ENCODE data around the gene ABI1.

ABI1 gene

GRCh38 chr10:26779176-26779860, 81.4 kb downstream of the ABI1 start:
- CTCF ChIA-PET, result interaction anchor here (1.2 to 1.4 kb wide), 3 partner anchors 8 to 39 kb away, joined by 4 to 7 read pairs (median 5); no protein-coding TSS in a partner anchor
- no peak for DNase-seq (ENCODE audit: extremely low spot score)
- POLR2A ChIA-PET, result no interaction called here
- TF ChIP-seq CTCF (IDR thresholded peaks at IDR 0.05; ENCODE audit: control extremely low read depth, extremely low read depth, low read depth, missing control alignments), result no peak

GRCh38 chr10:26777686-26778085, 83.1 kb downstream of the ABI1 start:
- TF ChIP-seq CTCF (IDR thresholded peaks at IDR 0.05; ENCODE audit: control extremely low read depth, extremely low read depth, low read depth, missing control alignments), result no peak
- CTCF ChIA-PET, result interaction anchor here (0.9 to 1.8 kb wide), 3 partner anchors 15 to 30 kb away, joined by 3 to 7 read pairs (median 4); no protein-coding TSS in a partner anchor
- DNase-seq (ENCODE audit: extremely low spot score), result no peak
- POLR2A ChIA-PET, result no interaction called here

GRCh38 chr10:26776258-26776657, 84.5 kb downstream of the ABI1 start:
- no peak for TF ChIP-seq CTCF (IDR thresholded peaks at IDR 0.05; ENCODE audit: control extremely low read depth, extremely low read depth, low read depth, missing control alignments)
- no peak for DNase-seq (ENCODE audit: extremely low spot score)
- POLR2A ChIA-PET, result interaction anchor here (0.7 kb wide), 1 partner anchor 1426 kb away, joined by 9 read pairs; no protein-coding TSS in a partner anchor
- CTCF ChIA-PET, result interaction anchor here (1.3 to 2.0 kb wide), 4 partner anchors 14 to 50 kb away, joined by 3 to 8 read pairs (median 5); no protein-coding TSS in a partner anchor

GRCh38 chr10:26773633-26774032, 87.1 kb downstream of the ABI1 start:
- CTCF ChIA-PET, result interaction anchor here (1.0 kb wide), 1 partner anchor 47 kb away, joined by 3 read pairs; no protein-coding TSS in a partner anchor
- no peak for TF ChIP-seq CTCF (IDR thresholded peaks at IDR 0.05; ENCODE audit: control extremely low read depth, extremely low read depth, low read depth, missing control alignments)
- POLR2A ChIA-PET, result no interaction called here
- no peak for DNase-seq (ENCODE audit: extremely low spot score)

- ChIA-PET POLR2A (no interaction called here), CTCF (interaction anchor here (1.5 kb wide), 1 partner anchor 21 kb away, joined by 3 read pairs; no protein-coding TSS in a partner anchor)
- no peak for DNase-seq (ENCODE audit: extremely low spot score)
- TF ChIP-seq CTCF (IDR thresholded peaks at IDR 0.05; ENCODE audit: control extremely low read depth, extremely low read depth, low read depth, missing control alignments), result no peak
Observed at GRCh38 chr10:26770069-26770468, 90.7 kb downstream of the ABI1 start.

- ChIA-PET POLR2A (no interaction called here), CTCF (no interaction called here)
- TF ChIP-seq CTCF (IDR thresholded peaks at IDR 0.05; ENCODE audit: control extremely low read depth, extremely low read depth, low read depth, missing control alignments), result no peak
- DNase-seq (ENCODE audit: extremely low spot score), result no peak
Observed at GRCh38 chr10:26765549-26765948, 95.2 kb downstream of the ABI1 start.

Measured in GM10248 (cell line).